LNCAP (cell line): ENCODE data around the gene P2RX1.

Source experiments
- TF ChIP-seq, protein P1 (sequence below): fragments of 450-650 bp; IDR thresholded peaks from 2 replicates; pipeline ENCODE4 v1.5.1; 2017; ENCODE audit warnings: mild to moderate bottlenecking

P2RX1 gene

DNA sequence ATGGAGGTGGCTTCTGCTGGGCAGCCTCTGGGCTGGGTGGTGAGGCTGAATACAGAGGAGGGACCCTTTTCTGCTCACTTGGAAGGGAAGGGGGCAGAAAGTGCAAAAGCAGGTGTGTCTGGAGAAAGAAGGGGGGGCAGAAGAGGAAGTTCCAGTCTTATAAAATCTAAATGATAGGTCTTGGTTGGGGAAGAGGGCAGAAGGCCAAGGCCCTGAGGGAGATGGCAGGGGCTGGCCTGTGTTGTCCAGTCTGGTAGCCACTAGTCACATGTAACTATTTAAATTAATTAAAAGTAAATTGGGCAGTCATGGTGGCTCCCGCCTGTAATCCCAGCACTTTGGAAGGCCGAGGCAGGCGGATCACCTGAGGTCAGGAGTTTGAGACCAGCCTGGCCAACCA lies 20.9 kb downstream of the P2RX1 start:
- TF ChIP-seq, protein P1, sequence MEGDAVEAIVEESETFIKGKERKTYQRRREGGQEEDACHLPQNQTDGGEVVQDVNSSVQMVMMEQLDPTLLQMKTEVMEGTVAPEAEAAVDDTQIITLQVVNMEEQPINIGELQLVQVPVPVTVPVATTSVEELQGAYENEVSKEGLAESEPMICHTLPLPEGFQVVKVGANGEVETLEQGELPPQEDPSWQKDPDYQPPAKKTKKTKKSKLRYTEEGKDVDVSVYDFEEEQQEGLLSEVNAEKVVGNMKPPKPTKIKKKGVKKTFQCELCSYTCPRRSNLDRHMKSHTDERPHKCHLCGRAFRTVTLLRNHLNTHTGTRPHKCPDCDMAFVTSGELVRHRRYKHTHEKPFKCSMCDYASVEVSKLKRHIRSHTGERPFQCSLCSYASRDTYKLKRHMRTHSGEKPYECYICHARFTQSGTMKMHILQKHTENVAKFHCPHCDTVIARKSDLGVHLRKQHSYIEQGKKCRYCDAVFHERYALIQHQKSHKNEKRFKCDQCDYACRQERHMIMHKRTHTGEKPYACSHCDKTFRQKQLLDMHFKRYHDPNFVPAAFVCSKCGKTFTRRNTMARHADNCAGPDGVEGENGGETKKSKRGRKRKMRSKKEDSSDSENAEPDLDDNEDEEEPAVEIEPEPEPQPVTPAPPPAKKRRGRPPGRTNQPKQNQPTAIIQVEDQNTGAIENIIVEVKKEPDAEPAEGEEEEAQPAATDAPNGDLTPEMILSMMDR, result no peak

DNA sequence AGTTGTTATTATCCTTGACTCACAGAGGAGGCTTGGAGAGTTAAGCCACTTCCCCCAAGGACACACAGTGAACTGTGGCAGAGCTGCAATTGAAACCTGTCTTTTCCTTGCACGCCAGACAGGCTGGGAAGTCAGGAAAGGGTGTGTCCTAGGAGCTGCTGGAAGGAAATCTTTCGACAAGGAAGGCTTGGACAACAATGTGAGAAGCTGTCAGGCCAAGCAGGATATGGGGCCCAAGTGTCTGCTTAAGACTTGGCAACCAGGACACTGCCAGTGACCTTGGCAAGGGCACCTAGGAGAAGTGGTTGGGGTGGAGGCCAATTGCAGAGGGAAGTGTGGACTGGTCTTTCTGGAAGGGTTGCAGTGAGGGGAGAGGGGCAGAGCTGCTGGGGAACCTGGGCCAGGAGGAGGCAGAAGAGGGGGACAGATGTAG lies 21.3 kb downstream of the P2RX1 start:
- TF ChIP-seq, protein P1, result no peak

DNA sequence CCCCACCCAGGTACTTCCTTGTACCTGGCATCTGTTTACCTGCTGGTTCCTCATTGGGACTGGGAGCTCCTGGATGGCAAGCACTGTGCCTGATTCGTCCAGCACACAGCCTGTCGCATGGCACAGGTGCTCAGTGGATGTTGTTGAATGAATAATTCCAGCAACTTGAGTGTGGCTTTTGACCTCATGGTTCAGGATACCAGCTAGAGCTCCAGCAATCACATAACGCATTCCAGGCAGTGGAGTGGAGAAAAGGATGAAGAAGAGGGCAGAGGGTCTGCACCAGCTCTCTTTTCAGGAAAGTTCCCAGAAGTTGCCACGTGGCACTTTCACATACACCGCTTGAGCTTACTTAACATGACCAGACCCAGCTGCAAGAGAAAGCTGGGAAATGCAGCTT lies 22.1 kb downstream of the P2RX1 start:
- TF ChIP-seq, protein P1, result no peak

DNA sequence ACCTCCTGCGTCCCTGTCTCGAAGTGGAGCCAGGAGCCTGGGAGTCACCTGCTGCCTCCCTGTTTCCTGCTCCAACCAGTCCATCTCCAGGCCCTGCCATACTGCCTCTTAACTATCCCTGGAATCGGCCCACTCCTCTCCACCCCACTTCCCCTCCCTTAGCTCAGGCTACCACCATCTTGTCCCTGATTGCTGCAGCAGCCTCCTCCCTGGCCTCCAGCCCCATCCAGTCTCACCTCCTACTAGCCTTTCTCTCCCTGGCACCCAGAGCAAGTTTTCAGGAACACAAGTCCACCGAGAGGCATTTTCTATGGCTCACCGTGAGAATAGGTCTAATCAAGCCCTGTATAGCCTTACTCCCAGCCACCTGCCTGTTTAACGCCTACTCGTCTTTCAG lies 22.5 kb downstream of the P2RX1 start:
- TF ChIP-seq, protein P1, result no peak

DNA sequence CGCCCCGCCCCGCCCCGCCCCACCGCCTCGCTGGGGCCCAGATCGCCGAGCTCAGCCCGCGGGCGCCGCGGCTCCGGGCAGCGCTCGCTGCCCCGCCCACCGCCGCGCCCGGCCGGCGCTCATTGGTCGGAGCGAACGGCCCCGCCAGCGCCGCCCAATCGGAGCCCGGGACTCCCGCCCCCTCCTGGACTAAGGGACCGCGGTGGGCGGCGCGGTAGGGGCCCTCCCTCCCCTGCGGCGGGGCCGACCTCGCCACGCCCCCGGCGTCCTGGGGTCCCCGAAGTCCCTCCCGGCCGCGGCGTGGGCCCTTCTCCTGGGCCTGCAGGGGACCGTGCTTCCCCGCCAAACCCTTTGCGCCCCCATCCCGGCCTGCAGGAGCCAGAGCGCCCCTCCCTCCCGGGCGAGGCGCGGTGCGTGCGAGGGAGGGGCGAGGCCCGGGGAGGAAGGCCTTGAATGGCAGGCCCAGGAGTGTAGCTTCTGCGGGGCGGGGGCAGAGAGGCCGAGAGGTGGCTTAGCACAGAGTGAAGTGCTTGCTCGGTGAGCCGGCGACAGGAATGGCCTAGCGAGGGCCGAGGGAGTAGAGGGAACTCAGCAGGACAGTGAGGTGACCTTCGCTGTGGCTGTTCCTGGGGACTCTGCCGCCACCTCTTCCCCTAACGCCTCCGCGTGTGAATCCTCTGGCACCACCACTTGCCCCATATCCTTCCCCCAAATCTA lies 23.1 kb downstream of the P2RX1 start, which contains the start of gene CAMKK1:
CAMKK1 (minus strand) TSS at position 51 of the 717 bp plus-strand sequence. CDS start 7,366 bp downstream, outside the sequence.
- TF ChIP-seq, protein P1, result no peak

DNA sequence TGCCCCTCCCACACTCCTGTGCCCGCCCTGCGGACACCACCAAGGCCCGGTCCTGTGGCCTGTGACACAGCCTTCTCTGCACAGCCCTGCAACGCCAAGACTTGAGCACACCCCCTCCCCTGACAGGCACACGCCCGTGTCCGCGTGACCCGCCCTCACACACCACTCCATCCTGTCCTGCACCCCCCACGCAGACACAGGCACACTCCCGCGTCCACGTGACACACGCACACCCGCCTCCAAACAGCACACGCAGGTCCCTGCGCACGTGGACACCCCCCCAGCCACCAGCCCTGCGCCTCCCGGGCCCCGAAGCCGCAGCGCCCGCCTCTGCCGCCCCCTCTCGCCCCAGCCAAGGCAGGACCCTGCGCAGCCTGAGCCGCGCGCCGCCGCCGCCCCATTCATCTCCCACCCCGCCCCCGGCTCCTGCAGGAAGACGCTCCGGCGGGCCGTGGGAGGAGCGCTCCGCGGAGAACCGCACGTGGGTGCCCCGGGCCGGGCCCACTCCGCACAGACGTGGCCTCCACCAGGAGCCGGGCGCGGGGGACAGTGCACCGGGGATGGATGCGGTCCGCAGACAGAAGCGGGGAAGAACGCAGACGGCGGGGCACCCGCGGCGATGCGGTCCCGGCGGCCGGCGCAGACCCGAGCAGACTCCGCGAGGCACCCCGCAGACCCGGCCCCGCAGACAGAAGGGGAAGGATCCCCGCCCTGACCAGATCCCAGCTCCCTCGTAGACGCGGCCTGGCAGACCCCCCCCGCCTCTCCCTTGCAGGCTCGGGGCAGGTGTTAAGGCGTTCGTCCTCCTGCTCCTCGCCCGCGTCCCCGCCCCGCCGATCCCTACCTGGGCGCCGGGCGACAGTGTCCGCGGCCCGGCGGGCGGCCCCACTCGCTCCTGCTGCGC lies 23.9 kb downstream of the P2RX1 start:
- TF ChIP-seq, protein P1, result no peak

DNA sequence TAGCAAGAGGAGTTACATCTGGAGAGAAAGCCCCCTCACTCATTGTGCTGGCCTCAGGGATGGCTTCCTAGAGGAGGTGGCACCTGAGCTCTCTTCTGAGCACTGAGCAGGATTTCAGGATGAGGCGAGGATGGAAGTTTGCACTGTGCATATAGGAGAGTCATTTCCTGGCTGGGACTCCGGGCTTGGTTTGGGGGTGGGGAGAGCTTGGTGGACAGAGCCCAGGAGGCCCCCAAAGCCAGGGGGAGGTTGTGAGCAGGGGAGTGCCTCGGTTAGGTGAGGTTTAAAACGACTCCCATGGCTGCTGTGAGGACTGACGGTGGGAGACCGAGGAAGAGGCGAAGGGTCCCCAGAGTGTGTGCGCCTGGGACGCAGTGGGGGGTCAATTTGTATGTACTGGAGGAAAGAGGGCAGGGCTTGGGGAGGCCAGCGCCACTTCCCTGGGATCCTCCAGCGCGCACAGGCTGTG lies 24.6 kb downstream of the P2RX1 start:
- TF ChIP-seq, protein P1, result no peak
